A673 (cell line): ENCODE results near the gene RNF167.
"Not testable (repeated sequence)": the region's sequence is repeated elsewhere in the genome, so short reads cannot be mapped to it uniquely, and the experiment has no call there.

Experiments
- CTCF ChIP-seq: fragments of 300-800, 200-600 bp; sonication (generic); conservative IDR thresholded peaks from 2 replicates; pipeline ENCODE4 v1.5.1; 2017; ENCODE audit warnings: low read depth, mild to moderate bottlenecking, antibody characterized with exemption, low read length, moderate library complexity, mixed read lengths
- EZH2 ChIP-seq: fragments of 200-600 bp; sonication (generic); IDR thresholded peaks from 2 replicates; pipeline ENCODE4 v1.6.1; 2017; ENCODE audit warnings: borderline replicate concordance, low read depth, mild to moderate bottlenecking, mixed read lengths, antibody characterized with exemption, low read length; ENCODE audit not compliant: poor library complexity, severe bottlenecking

- TF ChIP-seq CTCF, EZH2: not testable (repeated sequence)
Measured at GRCh38 chr17:4914551-4914950, 25.5 kb upstream of the RNF167 start.
